Choroid plexus epithelial cell (primary cell): ENCODE results near the gene PDIK1L.

Source experiments
- DNase-seq: peaks from one replicate; pipeline ENCODE4 v3.0.0-alpha.2; 2010; ENCODE audit warnings: low read depth
- H3K4me3 ChIP-seq: 2 replicates; pipeline ENCODE4 v1.5.1; 2011; ENCODE audit warnings: low read depth, mild to moderate bottlenecking, control low read depth, low read length, moderate library complexity
- TF ChIP-seq, protein P1 (sequence below): conservative IDR thresholded peaks from 2 replicates; pipeline ENCODE4 v1.5.1; 2011; ENCODE audit warnings: low read depth, mild to moderate bottlenecking, control low read depth, inconsistent platforms, low read length, moderate library complexity

The PDIK1L gene

DNA sequence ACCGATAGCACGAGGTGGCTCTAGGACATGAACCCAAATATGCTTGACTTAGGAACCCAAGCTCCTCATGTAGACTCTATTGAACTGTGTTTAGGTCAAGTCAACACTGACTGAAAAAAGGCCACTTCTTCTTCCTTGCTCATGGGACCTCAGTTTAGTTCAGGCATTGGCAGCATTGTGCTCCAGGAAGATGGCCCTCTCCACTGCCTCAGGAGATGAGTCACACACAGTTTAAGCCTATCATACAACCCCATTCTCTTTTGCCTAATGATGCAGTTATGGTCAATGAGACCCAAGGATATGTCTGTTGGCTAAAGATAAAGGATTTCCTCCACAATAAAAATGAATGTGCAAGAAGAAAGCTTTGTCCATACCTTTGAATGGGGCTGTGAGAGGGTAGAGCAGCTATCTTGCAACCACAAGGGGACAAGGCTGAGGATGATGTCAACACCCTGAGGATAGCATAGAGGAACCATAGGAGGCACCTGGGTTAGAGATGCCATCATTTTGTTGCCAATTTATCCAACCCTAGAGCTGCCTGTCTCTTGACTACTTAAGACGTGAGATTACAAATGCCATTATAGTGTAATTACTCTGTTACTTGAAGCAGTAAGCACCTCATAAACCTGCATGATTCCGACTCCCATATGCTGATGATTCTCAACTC lies 41.2 kb upstream of the PDIK1L start:
- TF ChIP-seq, protein P1, sequence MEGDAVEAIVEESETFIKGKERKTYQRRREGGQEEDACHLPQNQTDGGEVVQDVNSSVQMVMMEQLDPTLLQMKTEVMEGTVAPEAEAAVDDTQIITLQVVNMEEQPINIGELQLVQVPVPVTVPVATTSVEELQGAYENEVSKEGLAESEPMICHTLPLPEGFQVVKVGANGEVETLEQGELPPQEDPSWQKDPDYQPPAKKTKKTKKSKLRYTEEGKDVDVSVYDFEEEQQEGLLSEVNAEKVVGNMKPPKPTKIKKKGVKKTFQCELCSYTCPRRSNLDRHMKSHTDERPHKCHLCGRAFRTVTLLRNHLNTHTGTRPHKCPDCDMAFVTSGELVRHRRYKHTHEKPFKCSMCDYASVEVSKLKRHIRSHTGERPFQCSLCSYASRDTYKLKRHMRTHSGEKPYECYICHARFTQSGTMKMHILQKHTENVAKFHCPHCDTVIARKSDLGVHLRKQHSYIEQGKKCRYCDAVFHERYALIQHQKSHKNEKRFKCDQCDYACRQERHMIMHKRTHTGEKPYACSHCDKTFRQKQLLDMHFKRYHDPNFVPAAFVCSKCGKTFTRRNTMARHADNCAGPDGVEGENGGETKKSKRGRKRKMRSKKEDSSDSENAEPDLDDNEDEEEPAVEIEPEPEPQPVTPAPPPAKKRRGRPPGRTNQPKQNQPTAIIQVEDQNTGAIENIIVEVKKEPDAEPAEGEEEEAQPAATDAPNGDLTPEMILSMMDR: no peak
- H3K4me3 ChIP-seq: no peak overlapping the region
- no peak for DNase-seq

DNA sequence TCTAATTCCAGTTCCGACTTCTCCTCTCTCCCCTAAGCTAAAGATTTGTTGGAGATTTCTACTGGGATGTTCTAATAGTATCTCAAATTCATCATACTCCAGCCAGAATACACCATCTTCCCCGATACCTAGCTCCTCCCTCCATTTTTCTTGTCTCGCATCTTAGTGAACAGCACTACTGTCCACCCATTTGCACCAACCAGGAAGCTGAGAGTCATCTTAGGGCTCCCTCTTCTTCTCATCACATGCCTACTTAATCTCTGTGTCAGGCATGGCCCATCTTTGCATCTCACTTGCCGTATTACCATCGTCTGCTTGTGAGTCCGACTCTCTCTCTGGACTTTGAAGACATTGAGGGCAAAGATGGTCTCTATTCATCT lies 40.7 kb upstream of the PDIK1L start:
- TF ChIP-seq, protein P1: no peak
- H3K4me3 ChIP-seq: no peak overlapping the region
- DNase-seq: no peak

DNA sequence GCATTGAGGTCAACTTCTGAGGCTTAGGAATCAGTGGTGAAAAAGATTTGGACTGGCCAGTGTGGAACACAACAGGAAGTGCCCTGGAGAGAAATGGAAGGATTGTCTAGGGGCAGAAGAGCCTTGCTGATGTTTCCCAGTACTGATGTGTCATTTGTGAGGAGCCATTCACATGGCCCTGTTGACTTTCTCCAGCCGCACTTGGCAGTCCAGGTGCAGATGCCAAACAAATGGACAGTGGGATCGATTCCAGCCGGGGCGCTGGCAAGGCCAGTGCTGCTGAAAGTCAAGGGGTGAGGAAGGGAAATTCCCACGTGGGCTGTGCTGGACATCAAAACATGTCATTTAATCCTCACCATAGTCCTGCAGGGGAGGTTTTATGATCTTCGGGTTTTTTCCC lies 39.3 kb upstream of the PDIK1L start:
- TF ChIP-seq, protein P1: no peak
- no peak overlapping the region for H3K4me3 ChIP-seq
- no peak for DNase-seq

DNA sequence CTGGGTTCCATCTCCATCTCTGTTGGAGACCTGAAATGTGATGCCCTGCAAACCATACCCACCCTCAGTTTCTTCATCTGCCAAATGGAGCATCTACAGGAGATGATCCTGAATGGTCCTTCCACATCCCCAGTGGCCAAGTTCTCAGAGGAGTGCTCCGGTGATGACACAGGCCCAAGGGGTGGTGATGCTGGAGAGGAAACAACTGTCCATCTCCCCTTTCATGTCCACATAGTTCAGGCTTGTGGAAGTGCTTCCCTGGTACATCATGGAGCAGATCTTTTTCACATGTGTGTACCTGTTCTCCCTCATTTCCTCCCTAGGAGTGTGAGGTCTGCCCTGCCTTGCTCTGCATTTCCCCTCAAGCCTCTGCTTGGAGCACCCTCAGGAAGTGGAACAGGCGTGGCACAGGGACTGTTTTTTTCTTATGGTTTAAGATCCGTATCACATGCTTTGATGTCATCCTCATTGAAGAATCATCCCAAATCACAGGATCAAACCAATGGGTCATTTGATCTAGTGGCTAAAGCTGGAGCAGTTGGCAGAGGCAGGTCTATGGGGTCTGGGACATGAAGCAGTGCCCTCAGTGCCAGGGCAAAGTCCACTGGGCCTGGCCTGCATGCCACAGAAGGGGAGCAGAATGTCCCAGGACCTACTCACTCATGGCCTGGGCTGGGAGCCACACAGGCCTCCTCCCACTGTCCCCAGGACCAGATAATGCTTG lies 36.0 kb upstream of the PDIK1L start:
- TF ChIP-seq, protein P1: no peak
- no peak overlapping the region for H3K4me3 ChIP-seq
- DNase-seq: no peak

DNA sequence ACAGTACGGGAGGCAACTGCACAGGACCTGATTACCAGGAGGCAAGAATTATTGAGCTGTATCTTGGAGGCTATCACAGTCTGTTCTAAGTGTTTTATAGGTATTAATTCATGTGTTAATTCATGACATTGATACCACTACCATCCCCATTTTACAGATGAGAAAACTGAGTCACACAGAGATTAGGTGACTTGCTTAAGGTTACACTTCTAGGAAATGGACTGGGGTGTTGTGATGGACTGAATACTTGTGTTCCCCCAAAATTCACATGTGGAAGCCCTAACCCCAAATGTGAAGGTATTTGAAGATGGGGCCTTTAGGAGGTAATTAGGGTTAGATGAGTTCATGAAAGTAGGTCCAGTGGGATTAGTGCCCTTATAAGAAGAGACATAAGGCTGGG lies 34.1 kb upstream of the PDIK1L start:
- H3K4me3 ChIP-seq: no peak overlapping the region
- DNase-seq: no peak
- TF ChIP-seq, protein P1: no peak

DNA sequence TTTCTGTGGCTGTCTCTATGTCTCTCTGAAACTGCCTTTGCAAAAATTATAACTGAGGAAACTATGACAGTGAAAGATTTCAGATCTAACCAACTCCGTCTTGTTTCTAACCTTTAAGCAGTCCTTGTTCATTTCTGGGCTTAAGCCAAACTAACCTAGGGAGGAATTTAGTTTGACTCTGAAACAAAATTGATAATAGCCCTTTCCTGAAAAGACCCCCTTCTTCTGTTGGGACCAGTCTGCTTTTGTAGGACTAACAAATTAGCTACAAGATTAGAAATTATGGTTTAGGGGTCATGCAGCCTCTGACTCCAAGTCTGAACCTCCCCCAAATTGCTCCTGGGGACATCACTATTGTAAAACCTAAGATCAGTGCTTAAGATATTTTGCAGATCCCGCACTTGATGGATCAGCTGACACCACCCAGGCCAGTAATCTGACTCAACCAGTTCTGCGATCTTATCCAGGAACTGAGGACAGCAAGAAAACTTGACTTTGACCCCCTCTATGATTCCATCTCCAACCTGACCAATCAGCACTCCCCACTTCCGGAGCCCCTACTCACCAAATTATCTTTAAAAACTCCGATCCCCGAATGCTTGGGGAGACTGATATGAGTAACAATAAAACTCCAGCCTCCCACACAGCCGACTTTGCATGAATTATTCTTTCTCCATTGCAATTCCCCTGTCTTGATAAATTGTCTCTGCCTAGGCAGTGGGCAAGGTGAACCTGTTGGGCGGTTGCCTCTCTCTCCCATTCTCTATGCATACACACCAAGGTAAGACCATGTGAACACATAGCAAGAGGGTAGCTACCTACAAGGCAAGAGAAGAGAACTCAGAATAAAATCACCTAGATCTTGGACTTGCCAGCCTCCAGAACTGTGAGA lies 33.1 kb upstream of the PDIK1L start:
- TF ChIP-seq, protein P1: no peak
- no peak overlapping the region for H3K4me3 ChIP-seq
- DNase-seq: no peak
